OCI-LY7 (cell line): ENCODE results near the gene ZNF648. TPM values are rescaled to one million over a fixed set of nuclear protein-coding genes. Genes with fewer than 3 reads are reported as not detected.

Experiments
- BruUV-seq: library from RNA; stranded (reverse); fragments of 400-500 nt; replicated peaks from 2 replicates; lab custom pipeline; 2021; lab: Mats Ljungman, UMichigan
- CTCF ChIA-PET: fragments of 300-600 bp; sonication (Branson Sonifier 250); formaldehyde crosslinking; loops from one replicate; lab custom pipeline; 2022; ENCODE audit warnings: antibody characterized with exemption; ENCODE audit not compliant: unreplicated experiment; lab: Charles Lee
- POLR2A ChIA-PET: fragments of 300-600 bp; sonication (Branson Sonifier 250); formaldehyde crosslinking; loops from one replicate; lab custom pipeline; 2022; ENCODE audit warnings: antibody characterized with exemption; lab: Charles Lee
- DNase-seq: peaks from one replicate; pipeline ENCODE4 v3.0.0-alpha.2; 2015; ENCODE audit warnings: low spot score
- H2AFZ ChIP-seq: fragments of 200-600 bp; sonication (generic), shearing (Covaris generic); 2 replicates; pipeline ENCODE4 v1.6.1; 2014; ENCODE audit warnings: mild to moderate bottlenecking, antibody characterized with exemption, low read length, moderate library complexity
- H3K27ac ChIP-seq: fragments of 200-600 bp; sonication (generic); 2 replicates; pipeline ENCODE4 v1.5.1; 2014; ENCODE audit warnings: mixed run types, low read depth, mild to moderate bottlenecking, moderate library complexity, low read length, inconsistent platforms; ENCODE audit not compliant: poor library complexity, severe bottlenecking
- H3K36me3 ChIP-seq: fragments of 200-600 bp; sonication (generic); 2 replicates; pipeline ENCODE4 v1.6.1; 2014; ENCODE audit warnings: mild to moderate bottlenecking, antibody characterized with exemption, low read length, moderate library complexity, mixed read lengths; ENCODE audit not compliant: insufficient read depth
- H3K4me1 ChIP-seq: fragments of 200-600 bp; sonication (generic); 2 replicates; pipeline ENCODE4 v1.5.1; 2014; ENCODE audit warnings: mild to moderate bottlenecking, low read length; ENCODE audit not compliant: insufficient read depth, poor library complexity, severe bottlenecking
- H3K4me2 ChIP-seq: fragments of 200-600 bp; sonication (generic); 2 replicates; pipeline ENCODE4 v1.6.1; 2014; ENCODE audit warnings: mild to moderate bottlenecking, low read length
- H3K4me3 ChIP-seq: fragments of 200-600 bp; sonication (generic); 2 replicates; pipeline ENCODE4 v1.5.1; 2014; ENCODE audit warnings: mild to moderate bottlenecking, low read depth, low read length; ENCODE audit not compliant: poor library complexity, severe bottlenecking
- H3K79me2 ChIP-seq: fragments of 200-600 bp; sonication (generic); 2 replicates; pipeline ENCODE4 v1.6.1; 2016; ENCODE audit warnings: low read depth, mild to moderate bottlenecking, low read length, moderate library complexity, mixed read lengths; ENCODE audit not compliant: insufficient read depth
- H3K9me2 ChIP-seq: fragments of 200-600 bp; sonication (generic); 2 replicates; pipeline ENCODE4 v1.6.1; 2016; ENCODE audit warnings: mild to moderate bottlenecking, low read length, mixed read lengths; ENCODE audit not compliant: insufficient read depth
- H3K9me3 ChIP-seq: fragments of 200-600 bp; sonication (generic); 2 replicates; pipeline ENCODE4 v1.6.1; 2014; ENCODE audit warnings: mild to moderate bottlenecking, mixed run types, low read length, mixed read lengths
- H4K20me1 ChIP-seq: fragments of 200-600 bp; sonication (generic); 2 replicates; pipeline ENCODE4 v1.6.1; 2014; ENCODE audit warnings: mild to moderate bottlenecking, antibody characterized with exemption, low read length, moderate library complexity, mixed read lengths; ENCODE audit not compliant: insufficient read depth
- CTCF ChIP-seq: fragments of 200-600 bp; sonication (generic); conservative IDR thresholded peaks from 2 replicates; pipeline ENCODE4 v1.5.1; 2014; ENCODE audit warnings: mild to moderate bottlenecking, antibody characterized with exemption, low read length, moderate library complexity, mixed read lengths
- EZH2phosphoT487 ChIP-seq: fragments of 200-600 bp; sonication (generic); IDR thresholded peaks from 2 replicates; pipeline ENCODE4 v1.6.1; 2018; ENCODE audit warnings: low read depth, borderline replicate concordance, mild to moderate bottlenecking, mixed run types, antibody characterized with exemption, low read length, moderate library complexity, mixed read lengths
- intact Hi-C: fragments of 100-400 bp; cut with micrococcal nuclease; formaldehyde crosslinking; loops from one replicate; pipeline ENCODE4 v1.10.0; 2022; ENCODE audit not compliant: unreplicated experiment
- total RNA-seq, 2 experiments: library from RNA; depleted of rRNA in 1 of 2; stranded (reverse); fragments of >200 nt in 1 of 2; shearing (Covaris generic) in 1 of 2; gene quantifications; 2 replicates each; pipeline ENCODE4 v1.2.3, GENCODE V29; 2014 to 2022

ZNF648 gene
- total RNA-seq, 2 experiments from 2014 or later: not detected

GRCh38 chr1:182093781-182094180 is 32.3 kb upstream of the ZNF648 start:
- Histone ChIP-seq H4K20me1 (no peaks in the 10 kb centered on the region), H3K27ac (no peak overlapping the region), H3K4me1 (no peaks in the 10 kb centered on the region), H3K9me3 (no peaks in the 10 kb centered on the region), H3K9me2 (no peaks in the 10 kb centered on the region), H2AFZ (no peak overlapping the region), H3K4me3 (no peak overlapping the region), H3K4me2 (no peak overlapping the region), H3K36me3 (no peaks in the 10 kb centered on the region), H3K79me2 (no peaks in the 10 kb centered on the region)
- intact Hi-C loops: no loop called here
- CTCF ChIA-PET: no interaction called here
- no TSS peak for BruUV-seq
- TF ChIP-seq EZH2phosphoT487: no peak
- TF ChIP-seq CTCF: no peak
- POLR2A ChIA-PET: no interaction called here
- no peak for DNase-seq

DNA sequence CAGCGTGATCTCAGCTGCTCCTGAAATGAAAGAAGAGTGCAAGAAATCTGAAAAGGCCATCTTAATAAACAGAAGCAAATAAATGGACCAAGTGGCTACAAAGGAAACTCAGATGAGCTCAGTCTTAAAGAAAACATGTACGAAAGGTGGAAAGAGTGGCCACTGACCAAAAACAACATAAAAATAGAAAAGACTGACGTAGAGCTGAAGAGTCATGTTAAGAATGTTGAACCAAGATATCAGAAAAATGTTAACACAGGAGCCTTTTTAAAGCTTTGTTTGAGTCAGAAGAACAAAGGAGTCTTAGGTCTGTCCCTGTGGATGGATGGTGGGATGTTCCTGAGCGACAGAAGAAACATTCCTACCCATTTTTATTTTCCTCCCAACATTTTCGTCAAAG is 30.8 kb upstream of the ZNF648 start:
- no peak for DNase-seq
- intact Hi-C loops: no loop called here
- H3K4me3 ChIP-seq: no peak overlapping the region
- POLR2A ChIA-PET: interaction anchor here (0.7 to 1.0 kb wide), 2 partner anchors 38 to 473 kb away, joined by 3 read pairs; no protein-coding TSS in a partner anchor
- H3K27ac ChIP-seq: no peak overlapping the region
- H3K4me1 ChIP-seq: no peaks in the 10 kb centered on the region
- no peaks in the 10 kb centered on the region for H3K9me3 ChIP-seq
- BruUV-seq: no TSS peak
- H2AFZ ChIP-seq: no peak overlapping the region
- H4K20me1 ChIP-seq: no peaks in the 10 kb centered on the region
- no peak for TF ChIP-seq EZH2phosphoT487
- TF ChIP-seq CTCF: no peak
- no peak overlapping the region for H3K4me2 ChIP-seq
- H3K9me2 ChIP-seq: no peaks in the 10 kb centered on the region
- H3K36me3 ChIP-seq: no peaks in the 10 kb centered on the region
- no peaks in the 10 kb centered on the region for H3K79me2 ChIP-seq
- CTCF ChIA-PET: no interaction called here

DNA sequence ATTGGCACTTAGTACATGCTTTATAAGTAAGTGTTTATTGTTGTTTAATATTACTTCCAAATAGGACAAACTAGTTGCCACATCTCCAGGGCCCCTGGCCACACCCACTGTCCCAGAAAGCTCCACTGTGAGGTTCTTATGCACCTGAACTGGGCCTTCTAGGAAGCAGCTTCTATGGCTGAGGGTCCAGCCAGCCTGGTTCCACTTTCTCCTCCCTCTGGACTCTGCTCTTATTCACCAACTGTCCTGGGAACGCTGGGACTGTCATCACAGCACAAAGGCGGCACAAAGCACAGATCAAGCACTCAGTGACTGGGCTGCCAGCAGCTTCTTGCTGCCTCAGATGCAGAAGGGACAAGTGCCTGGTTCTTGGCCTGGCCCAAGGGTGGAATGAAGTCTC is 29.6 kb upstream of the ZNF648 start:
- Histone ChIP-seq H3K9me3 (no peaks in the 10 kb centered on the region), H3K79me2 (no peaks in the 10 kb centered on the region), H3K4me3 (no peak overlapping the region), H3K4me2 (no peak overlapping the region), H3K9me2 (no peaks in the 10 kb centered on the region), H3K36me3 (no peaks in the 10 kb centered on the region), H2AFZ (no peak overlapping the region), H4K20me1 (no peaks in the 10 kb centered on the region), H3K27ac (no peak overlapping the region), H3K4me1 (no peaks in the 10 kb centered on the region)
- DNase-seq: no peak
- no TSS peak for BruUV-seq
- ChIA-PET CTCF (no interaction called here), POLR2A (no interaction called here)
- intact Hi-C loops: no loop called here
- no peak for TF ChIP-seq CTCF
- TF ChIP-seq EZH2phosphoT487: no peak
